ENCODE data around the gene NEURL1B.
A peak's percentile ranks its signal among the peaks of the same experiment; 100 is the strongest.

NEURL1B gene

GRCh38 chr5:172681421-172681820, 40.4 kb downstream of the NEURL1B start:
- DNase-seq = no peak

GRCh38 chr5:172683264-172683644, 42.2 kb downstream of the NEURL1B start:
- DNase-seq = no peak

- DNase-seq = peak; percentile 63
Observed at GRCh38 chr5:172683645-172684471, 42.8 kb downstream of the NEURL1B start.

GRCh38 chr5:172685091-172685490, 44.0 kb downstream of the NEURL1B start:
- DNase-seq = no peak

- no peak for DNase-seq
Observed at GRCh38 chr5:172686111-172686510, 45.0 kb downstream of the NEURL1B start.

GRCh38 chr5:172686539-172687390, 45.7 kb downstream of the NEURL1B start:
- DNase-seq = no peak

- DNase-seq = no peak
Observed at GRCh38 chr5:172687940-172688339, 46.9 kb downstream of the NEURL1B start.

GRCh38 chr5:172688349-172689217, 47.5 kb downstream of the NEURL1B start:
- DNase-seq = no peak

- DNase-seq = no peak
Observed at GRCh38 chr5:172689218-172689572, 48.1 kb downstream of the NEURL1B start.

GRCh38 chr5:172689801-172690200, 48.7 kb downstream of the NEURL1B start:
- DNase-seq = no peak

- DNase-seq = no peak
Observed at GRCh38 chr5:172690258-172691075, 49.4 kb downstream of the NEURL1B start.

GRCh38 chr5:172691886-172692285, 50.8 kb downstream of the NEURL1B start:
- no peak for DNase-seq

GRCh38 chr5:172692451-172692850, 51.4 kb downstream of the NEURL1B start:
- DNase-seq = no peak

GRCh38 chr5:172692981-172693380, 51.9 kb downstream of the NEURL1B start:
- DNase-seq = no peak

GRCh38 chr5:172694061-172694460, 53.0 kb downstream of the NEURL1B start:
- no peak for DNase-seq

GRCh38 chr5:172694541-172694940, 53.5 kb downstream of the NEURL1B start:
- no peak for DNase-seq

GRCh38 chr5:172695232-172696054, 54.4 kb downstream of the NEURL1B start:
- no peak for DNase-seq

GRCh38 chr5:172696171-172696849, 55.2 kb downstream of the NEURL1B start:
- no peak for DNase-seq

- DNase-seq = peak; percentile 83
Observed at GRCh38 chr5:172697123-172698121, 56.4 kb downstream of the NEURL1B start.

All from activated CD4-positive, CD25-positive, alpha-beta regulatory T cell treated with anti-CD3 and anti-CD28 coated beads, Interleukin-2, amount 50 U/mL, for 72 hours (primary cell).